Stimulated activated CD8-positive, alpha-beta memory T cell treated with anti-CD3 and anti-CD28 coated beads, Interleukin-2, amount 100 ng/mL, for 48 hours (primary cell): ENCODE measurements around the gene WDR7.

ENCODE experiments used
- DNase-seq, 2 donors: peaks; one replicate each; pipeline ENCODE4 v3.0.0-alpha.2; 2020; ENCODE audit warnings: low read depth in 2 of 2

Gene WDR7

DNA sequence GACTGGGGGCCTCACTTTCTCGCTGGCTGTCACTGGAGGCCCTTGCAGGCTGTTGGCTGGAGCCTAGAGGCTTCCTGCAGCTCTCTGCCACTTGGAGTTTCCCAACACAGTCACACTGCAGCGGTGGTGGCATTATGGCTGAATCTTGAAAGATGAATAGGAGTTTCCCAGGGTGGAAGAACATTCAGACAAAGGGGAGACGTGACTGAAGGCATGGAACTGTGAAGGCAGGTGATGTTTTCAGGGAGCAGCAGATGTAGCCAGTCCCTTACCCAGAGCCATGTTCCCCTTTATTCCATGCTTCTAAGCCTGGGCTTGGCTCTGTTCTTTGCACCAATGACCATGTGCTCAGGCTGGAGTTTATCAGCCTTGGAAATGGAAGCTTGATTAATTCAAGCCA is 389.0 kb downstream of the WDR7 start:
- no peak for DNase-seq

DNA sequence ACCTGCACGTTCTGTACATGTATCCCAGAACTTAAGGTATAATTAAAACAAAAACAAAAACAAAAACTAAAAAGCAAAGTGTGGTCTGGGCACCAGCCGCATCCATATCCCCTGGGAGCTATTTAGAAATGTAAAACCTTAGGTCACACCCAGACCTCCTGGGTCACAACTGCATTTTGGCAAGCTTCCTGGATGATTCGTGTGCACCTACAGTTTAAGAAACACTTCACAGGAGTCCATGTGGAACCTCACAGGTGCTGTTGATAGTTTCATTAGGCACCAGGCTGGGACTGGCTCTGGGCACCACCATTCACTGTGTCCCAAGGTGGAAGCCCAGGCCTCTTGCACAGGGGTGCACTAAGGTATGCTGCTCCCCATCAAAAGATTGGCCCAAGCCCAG is 392.1 kb downstream of the WDR7 start:
- DNase-seq, result no peak

DNA sequence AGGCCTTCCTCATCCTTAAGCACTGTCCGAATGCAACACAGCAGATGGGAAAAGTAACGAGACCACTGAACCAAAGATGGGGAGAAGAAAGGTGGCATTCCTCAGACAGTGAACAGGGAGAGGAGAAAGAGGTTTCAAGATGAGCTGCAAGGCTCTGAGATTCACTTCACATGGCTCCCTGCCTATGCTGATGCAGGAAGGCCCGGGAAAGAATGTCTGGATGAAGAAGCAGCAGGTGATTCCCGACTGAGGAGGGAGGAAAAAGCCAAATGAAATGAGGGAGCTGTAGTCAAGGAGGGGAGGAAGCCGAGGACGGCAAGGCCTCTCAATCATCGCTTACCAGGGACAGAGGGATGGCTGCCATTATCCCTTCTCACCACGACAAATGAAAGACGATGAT is 397.2 kb downstream of the WDR7 start:
- DNase-seq, result no peak

GRCh38 chr18:57048859-57049258 is 397.7 kb downstream of the WDR7 start:
- no peak for DNase-seq

DNA sequence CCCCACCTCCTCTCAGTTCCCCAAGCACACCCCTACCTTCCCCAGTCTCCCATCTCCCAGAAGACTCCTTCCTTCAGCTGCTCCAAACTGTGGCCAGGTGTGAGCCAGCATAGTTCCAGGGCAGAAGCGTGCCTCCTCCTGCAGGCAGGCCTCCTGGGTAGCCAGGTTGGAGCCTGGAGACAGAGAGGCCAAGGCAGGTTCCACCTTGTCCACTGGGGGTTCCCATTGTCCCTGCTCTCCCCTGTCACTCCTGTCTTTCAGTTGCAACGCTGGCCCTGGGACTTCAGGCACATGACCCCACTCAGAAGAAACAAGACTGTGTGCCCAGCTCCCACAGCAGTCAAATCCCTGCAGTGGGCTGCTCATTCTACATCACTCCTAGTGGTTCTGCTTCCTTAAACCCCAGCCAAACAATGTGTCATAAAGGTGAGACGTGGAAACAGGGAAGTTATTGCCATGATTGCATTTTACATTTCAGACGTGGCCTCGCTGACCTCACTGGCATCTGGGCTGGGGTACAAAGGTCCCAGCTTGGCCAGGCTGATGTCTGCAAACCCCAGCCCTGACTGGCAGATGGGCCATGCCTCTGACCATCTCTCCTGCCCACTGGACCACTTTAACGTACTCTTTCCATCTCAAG is 399.3 kb downstream of the WDR7 start:
- no peak for DNase-seq

DNA sequence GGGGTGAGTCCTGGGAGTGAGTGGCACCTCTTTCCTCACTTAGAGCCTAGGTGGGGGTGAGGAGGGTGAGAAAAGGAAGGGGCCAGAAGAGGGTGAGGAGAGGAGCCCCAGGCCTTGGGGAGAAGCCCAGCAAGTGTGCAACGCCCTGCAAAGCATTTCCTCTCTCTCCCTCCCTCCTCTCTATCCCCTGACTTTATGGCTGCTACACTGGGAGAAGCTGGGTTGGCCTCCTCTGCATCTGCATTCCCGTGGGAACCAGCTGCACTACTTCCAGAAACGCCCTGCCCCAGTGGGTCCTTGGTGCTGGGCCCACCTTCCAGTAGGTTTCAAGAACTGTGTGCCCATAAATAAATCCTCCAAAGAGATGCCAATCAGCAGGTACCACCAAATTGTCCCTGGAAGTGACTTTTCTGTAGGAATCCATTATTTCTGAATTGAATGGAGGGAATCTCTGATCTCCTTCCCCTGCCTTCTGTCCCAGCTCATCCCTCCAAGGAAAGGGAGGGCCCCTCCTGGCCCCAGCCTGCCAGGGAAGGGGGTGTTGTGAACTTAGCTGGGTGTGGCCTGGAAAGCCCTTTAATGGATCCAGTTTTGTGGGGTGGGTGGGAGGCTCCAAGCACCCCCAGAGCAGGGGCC is 400.0 kb downstream of the WDR7 start:
- DNase-seq, result no peak

DNA sequence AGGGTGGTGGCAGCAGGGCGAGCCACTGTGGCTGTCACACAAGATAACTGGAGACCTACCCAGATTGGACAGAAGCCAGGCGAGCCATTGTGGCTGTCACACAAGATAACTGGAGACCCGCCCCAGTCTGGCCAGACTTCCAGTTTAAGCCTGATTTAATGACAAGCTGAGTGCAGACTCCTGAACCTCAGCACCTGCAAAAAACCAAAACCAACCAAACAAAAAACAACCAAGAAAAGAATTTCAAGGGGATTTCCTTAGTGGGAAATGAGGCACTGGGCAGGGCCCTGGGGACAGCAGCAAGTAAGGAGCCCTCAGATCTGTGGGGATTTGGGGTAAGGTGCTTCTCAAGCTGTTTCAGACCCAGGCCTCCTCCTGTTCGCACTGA is 400.5 kb downstream of the WDR7 start:
- DNase-seq, result no peak

GRCh38 chr18:57052173-57052572 is 401.0 kb downstream of the WDR7 start:
- no peak for DNase-seq

DNA sequence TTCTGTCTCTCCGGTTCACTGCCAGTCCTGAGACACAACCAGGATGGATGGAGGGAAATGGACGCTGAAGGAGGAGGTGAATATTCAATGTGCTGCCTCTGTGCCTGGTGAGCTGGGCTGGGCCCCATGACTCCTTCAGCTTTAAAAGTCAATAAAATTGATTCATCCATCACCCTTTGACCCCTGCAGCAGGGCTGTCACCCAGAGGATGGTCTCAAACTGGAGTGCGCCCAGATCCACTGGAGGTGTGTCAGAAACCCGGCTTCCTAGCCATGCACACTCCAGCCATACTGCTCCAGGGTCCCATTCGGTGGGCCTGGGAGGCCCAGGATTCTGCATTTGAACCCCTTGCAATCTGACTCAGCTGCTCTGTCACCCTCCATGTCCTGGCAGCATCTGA is 401.6 kb downstream of the WDR7 start:
- no peak for DNase-seq

- DNase-seq, result no peak
Observed at GRCh38 chr18:57054891-57055290, 403.7 kb downstream of the WDR7 start.

- no peak for DNase-seq
Observed at GRCh38 chr18:57057890-57058289, 406.7 kb downstream of the WDR7 start.

DNA sequence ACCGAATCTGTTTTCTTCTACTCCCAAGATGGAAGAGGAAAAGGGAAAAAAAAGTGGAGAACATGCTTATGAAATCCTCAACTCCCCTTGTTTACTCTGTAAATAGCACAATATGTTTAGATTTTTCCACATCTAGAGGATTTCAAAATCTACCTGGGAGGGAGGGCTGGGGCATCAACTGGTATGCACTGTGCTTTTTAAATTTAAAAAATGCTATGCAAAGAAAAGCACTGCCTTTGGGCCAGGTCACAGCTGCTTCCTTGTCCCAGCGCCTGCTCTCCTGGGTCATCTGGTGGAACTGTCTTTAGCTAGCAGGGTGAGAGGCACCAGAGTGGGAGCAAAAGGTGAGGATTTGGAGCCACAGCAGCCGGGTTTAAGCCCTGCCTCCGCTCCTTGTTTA is 407.6 kb downstream of the WDR7 start:
- no peak for DNase-seq

- DNase-seq, result no peak
Observed at GRCh38 chr18:57059366-57059765, 408.2 kb downstream of the WDR7 start.

DNA sequence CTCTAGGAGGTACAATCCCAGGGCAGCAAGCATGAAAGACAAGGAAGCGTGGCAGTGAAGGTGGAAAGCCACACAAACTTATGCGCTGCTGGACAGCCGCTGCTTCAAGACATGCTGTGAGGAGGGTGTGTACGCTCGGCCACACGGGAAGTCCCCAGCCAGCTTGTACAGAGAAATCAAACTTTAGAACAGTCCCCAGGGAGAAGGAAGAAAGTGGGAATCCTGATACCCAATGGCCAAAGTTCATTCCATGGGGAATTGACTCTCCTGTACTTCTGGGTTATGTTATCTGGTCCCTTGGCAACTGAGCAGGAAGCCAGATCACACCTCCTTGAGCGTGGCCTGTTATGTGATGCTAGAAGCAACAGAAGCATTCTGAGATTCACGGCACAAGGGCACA is 409.7 kb downstream of the WDR7 start:
- no peak for DNase-seq

GRCh38 chr18:57062178-57062577 is 411.0 kb downstream of the WDR7 start:
- no peak for DNase-seq

DNA sequence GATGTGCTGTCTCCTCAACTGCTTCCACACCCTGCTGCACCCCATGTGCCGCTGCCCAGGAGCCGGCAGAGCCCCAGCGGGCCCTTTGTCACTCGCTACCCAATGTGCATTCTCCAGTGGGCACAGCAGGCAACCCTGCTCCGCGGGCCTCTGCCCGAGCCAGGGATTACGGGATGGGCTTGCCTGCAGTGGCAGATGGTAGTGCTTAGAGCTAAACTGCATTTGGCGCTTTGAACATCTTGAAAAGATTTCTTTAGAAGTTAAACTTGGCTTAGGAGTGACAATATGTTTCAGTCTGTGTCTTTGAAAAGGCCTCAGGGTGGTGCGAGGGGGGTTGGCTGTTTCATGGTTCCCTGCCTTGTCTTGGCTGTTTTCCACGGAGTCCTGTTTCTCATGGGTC is 411.7 kb downstream of the WDR7 start:
- no peak for DNase-seq

- no peak for DNase-seq
Observed at GRCh38 chr18:57063601-57064103, 412.5 kb downstream of the WDR7 start.

- no peak for DNase-seq
Observed at GRCh38 chr18:57073501-57074187, 422.5 kb downstream of the WDR7 start.

DNA sequence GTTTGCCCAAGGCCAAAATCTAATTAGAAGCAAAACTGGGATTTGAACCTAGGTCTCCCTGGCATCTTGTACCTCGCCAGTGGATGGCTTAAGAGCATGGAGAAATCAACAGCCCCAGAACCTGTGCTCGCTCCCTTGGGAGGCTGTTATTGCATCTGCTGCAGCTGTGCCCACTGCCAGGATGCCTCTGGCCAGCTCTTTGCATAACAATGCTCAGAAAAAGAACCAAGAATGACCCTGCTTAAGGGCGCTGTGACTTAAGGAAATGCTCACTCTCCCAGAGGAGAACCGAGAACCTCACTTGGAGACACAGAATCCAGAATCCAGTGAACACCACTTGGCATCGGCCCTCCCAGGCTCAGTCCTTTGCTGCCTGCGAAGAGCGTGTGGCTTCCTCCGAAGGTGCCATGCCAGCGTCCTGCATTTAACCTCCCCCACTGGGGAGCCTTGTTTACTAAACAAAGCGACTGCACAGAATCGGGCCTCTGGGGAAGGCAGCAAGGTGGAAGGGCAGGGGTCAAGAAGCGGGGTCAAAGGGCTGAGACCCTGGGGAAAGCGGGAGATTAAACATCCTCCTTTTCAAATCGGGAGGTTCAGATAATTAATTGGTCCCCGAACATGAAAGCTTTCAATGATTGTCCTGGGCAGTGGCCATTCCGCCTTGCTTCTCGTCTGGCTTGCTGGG is 424.7 kb downstream of the WDR7 start:
- no peak for DNase-seq

- DNase-seq, result no peak
Observed at GRCh38 chr18:57077005-57077765, 426.0 kb downstream of the WDR7 start.

- DNase-seq, result peak; percentile 24 to 50
Observed at GRCh38 chr18:57077786-57078552, 426.8 kb downstream of the WDR7 start.
